ENCODE results near the gene MARF1. TPM values are rescaled to one million over a fixed set of nuclear protein-coding genes. Genes with fewer than 3 reads are reported as not detected.

MARF1 gene
- total and polyA plus RNA-seq, 9 of the 15 experiments (the other 6 are each of a cell fraction or from before 2014, with no cell fraction given), result 4.7 to 33.2 (median 11.7) TPM

DNA sequence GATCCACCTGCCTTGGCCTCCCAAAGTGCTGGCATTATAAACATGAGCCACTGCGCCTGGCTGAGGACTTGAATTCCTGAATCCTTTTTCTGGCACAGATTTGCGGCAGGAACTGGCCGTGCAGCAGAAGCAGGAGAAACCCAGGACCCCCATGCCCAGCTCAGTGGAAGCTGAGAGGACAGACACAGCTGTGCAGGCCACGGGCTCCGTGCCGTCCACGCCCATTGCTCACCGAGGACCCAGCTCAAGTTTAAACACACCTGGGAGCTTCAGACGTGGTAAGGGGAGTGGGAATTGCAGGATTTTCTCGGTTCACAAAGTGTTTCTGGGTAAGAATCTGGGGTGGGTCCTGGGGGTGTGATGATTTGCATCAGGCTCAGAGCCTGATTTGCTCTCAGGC is 48.1 kb upstream of the MARF1 start:
- CTCF ChIA-PET (ENCODE audit: low intra/inter-chr PET ratio), result no interaction called here
- Histone ChIP-seq H3K4me1 (replicated peaks in 1 of 2; ENCODE audit: control insufficient read depth in 2 of 2, insufficient read depth in 2 of 2, low read length in 2 of 2) (no peaks in the 10 kb centered on the region), H3K9me3 (replicated peaks; ENCODE audit: control insufficient read depth, insufficient read depth, low read depth, low read length) (no peaks in the 10 kb centered on the region), H3K4me3 (no peak overlapping the region), H3K4me2 (ENCODE audit: insufficient read depth, low read length) (no peak overlapping the region), H3K79me2 (ENCODE audit: control insufficient read depth, insufficient read depth, low read length) (no peaks in the 10 kb centered on the region), H3K27ac (ENCODE audit: extremely low read depth, low read depth, low read length) (no peak overlapping the region), H2AFZ (ENCODE audit: low read depth, low read length) (no peak overlapping the region), H3K36me3 (ENCODE audit: control insufficient read depth, insufficient read depth, low read length) (peaks cover 81% of the 10 kb centered on the region; the same call in 2 of the 3 replicates), H3K9me1 (ENCODE audit: control insufficient read depth, insufficient read depth, low read length) (no peaks in the 10 kb centered on the region), H4K20me1 (replicated peaks; ENCODE audit: control insufficient read depth, insufficient read depth, low read length) (no peaks in the 10 kb centered on the region; the same call in 1 of the 2 replicates), H3K9ac (ENCODE audit: insufficient read depth in 1 of 2, low read depth in 2 of 2, low read length in 2 of 2) (no peak overlapping the region; a peak in 1 of 4 replicates), H3K27me3 (ENCODE audit: control insufficient read depth in 2 of 2, insufficient read depth in 2 of 2, low read length in 2 of 2) (no peaks in the 10 kb centered on the region)
- POLR2A ChIA-PET, result interaction anchor here (0.7 to 1.4 kb wide), 2 partner anchors 11 to 26 kb away, joined by 3 to 4 read pairs; no protein-coding TSS in a partner anchor
- BruUV-seq (replicated peaks), result no TSS peak
- intact Hi-C loops (cut with micrococcal nuclease) (no loop called here), in situ Hi-C loops (cut with MboI) (no loop called here)
- FAIRE-seq, result no peak
- DNase-seq (ENCODE audit: extremely low read depth in 1 of 4, low spot score in 3 of 4), result no peak
- 83% methylated on average over 10 of the region's 10 CpGs for WGBS (ENCODE audit: insufficient coverage, low coverage, missing lambda C conversion rate)
- no peak for ATAC-seq
- TF ChIP-seq SMARCA4 (IDR thresholded peaks at IDR 0.05), result no peak

DNA sequence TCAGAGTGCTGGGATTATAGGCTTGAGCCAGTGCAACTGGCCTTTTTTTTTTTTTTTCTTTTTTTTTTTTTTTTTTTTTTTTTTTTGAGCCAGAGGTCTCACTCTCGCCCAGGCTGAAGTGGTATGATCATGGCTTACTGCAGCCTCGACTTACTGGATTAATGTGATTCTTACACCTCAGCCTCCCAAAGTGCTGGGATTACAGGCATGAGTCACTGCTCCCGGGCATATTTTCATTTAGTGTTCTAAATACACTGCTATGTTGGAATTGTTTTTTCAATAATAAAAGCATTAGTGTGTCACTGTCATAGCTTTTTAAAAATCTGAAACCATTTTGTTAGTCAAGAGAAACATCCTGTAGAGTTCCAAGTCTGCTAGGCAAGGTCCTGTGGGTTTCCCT is 47.3 kb upstream of the MARF1 start:
- H3K27ac ChIP-seq (ENCODE audit: extremely low read depth, low read depth, low read length), result no peak overlapping the region
- intact Hi-C loops (cut with micrococcal nuclease) (no loop called here), in situ Hi-C loops (cut with MboI) (no loop called here)
- no peak for FAIRE-seq
- ATAC-seq, result no peak
- no peak overlapping the region for H3K4me3 ChIP-seq
- no peak overlapping the region for H3K4me2 ChIP-seq (ENCODE audit: insufficient read depth, low read length)
- no peaks in the 10 kb centered on the region for H3K4me1 ChIP-seq (replicated peaks in 1 of 2; ENCODE audit: control insufficient read depth in 2 of 2, insufficient read depth in 2 of 2, low read length in 2 of 2)
- TF ChIP-seq PRMT5 (CRISPR knock-in tag; IDR thresholded peaks at IDR 0.05) (no peak), FOSL1 (tag; conservative IDR thresholded peaks at IDR 0.05) (no peak)
- TF ChIP-seq, protein P1, sequence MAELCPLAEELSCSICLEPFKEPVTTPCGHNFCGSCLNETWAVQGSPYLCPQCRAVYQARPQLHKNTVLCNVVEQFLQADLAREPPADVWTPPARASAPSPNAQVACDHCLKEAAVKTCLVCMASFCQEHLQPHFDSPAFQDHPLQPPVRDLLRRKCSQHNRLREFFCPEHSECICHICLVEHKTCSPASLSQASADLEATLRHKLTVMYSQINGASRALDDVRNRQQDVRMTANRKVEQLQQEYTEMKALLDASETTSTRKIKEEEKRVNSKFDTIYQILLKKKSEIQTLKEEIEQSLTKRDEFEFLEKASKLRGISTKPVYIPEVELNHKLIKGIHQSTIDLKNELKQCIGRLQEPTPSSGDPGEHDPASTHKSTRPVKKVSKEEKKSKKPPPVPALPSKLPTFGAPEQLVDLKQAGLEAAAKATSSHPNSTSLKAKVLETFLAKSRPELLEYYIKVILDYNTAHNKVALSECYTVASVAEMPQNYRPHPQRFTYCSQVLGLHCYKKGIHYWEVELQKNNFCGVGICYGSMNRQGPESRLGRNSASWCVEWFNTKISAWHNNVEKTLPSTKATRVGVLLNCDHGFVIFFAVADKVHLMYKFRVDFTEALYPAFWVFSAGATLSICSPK (IDR thresholded peaks at IDR 0.05; ENCODE audit: borderline replicate concordance), result no peak
- ChIA-PET POLR2A (interaction anchor here (1.6 kb wide), 1 partner anchor 10 kb away, joined by 6 read pairs; no protein-coding TSS in a partner anchor), CTCF (ENCODE audit: low intra/inter-chr PET ratio) (no interaction called here)
- peaks cover 81% of the 10 kb centered on the region; the same call in 2 of the 3 replicates for H3K36me3 ChIP-seq (ENCODE audit: control insufficient read depth, insufficient read depth, low read length)
- no peaks in the 10 kb centered on the region; the same call in 1 of the 2 replicates for H4K20me1 ChIP-seq (replicated peaks; ENCODE audit: control insufficient read depth, insufficient read depth, low read length)
- no peak overlapping the region for H2AFZ ChIP-seq (ENCODE audit: low read depth, low read length)
- H3K9ac ChIP-seq (ENCODE audit: insufficient read depth in 1 of 2, low read depth in 2 of 2, low read length in 2 of 2), result no peak overlapping the region
- DNase-seq (ENCODE audit: extremely low read depth in 1 of 4, low spot score in 3 of 4), result no peak
- no peaks in the 10 kb centered on the region for H3K9me3 ChIP-seq (replicated peaks; ENCODE audit: control insufficient read depth, insufficient read depth, low read depth, low read length)
- 73% methylated on average over 1 of the region's 3 CpGs for WGBS (ENCODE audit: insufficient coverage, low coverage, missing lambda C conversion rate)
- no peaks in the 10 kb centered on the region for H3K27me3 ChIP-seq (ENCODE audit: control insufficient read depth in 2 of 2, insufficient read depth in 2 of 2, low read length in 2 of 2)
- H3K79me2 ChIP-seq (ENCODE audit: control insufficient read depth, insufficient read depth, low read length), result no peaks in the 10 kb centered on the region
- BruUV-seq (replicated peaks), result no TSS peak
- no peaks in the 10 kb centered on the region for H3K9me1 ChIP-seq (ENCODE audit: control insufficient read depth, insufficient read depth, low read length)
